ENCODE data around the gene TTLL7. TPM values are rescaled to one million over a fixed set of nuclear protein-coding genes. Genes with fewer than 3 reads are reported as not detected.
A peak's percentile ranks its signal among the peaks of the same experiment; 100 is the strongest.

The TTLL7 gene
- total RNA-seq, 4 donors from 2014 or later: 8.4 to 21.6 (median 12.0) TPM

DNA sequence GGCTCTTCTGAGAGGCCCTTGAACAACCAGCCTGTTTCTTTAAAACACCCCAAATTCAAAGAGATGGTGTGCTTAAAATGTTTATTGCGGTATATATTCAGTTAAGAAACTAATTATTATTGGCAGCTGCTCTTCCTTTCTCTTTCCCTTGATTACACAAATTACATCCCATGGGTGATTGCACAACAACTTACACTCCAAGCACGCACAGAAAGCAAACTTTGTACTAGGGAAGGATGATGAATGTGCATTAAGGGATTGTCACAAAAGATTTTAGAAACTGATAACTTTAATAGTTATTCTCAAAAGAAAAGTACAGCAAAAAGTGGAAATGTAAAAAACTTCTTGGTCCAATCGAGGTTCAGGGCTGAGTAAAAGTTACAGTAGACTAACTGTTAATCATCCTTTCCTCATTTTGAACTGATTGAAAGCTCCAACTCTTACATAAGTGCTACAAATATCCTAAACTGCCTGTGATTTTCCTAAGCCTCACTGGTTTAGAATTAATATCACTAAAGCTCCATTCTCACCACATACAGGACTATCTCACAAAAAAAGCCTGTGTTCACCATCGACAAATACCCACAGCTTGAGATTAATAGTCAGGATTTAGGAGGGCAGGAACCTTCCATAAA lies 153.4 kb downstream of the TTLL7 start:
- Histone ChIP-seq H3K4me3 (no peak overlapping the region), H3K36me3 (no peaks in the 10 kb centered on the region), H3K9me3 (no peaks in the 10 kb centered on the region), H3K4me1 (peaks cover 0 to 5% (median 0%) of the 10 kb centered on the region in 4 donors), H3K27me3 (no peaks in the 10 kb centered on the region), H3K27ac (no peak overlapping the region)
- TF ChIP-seq, protein P1, sequence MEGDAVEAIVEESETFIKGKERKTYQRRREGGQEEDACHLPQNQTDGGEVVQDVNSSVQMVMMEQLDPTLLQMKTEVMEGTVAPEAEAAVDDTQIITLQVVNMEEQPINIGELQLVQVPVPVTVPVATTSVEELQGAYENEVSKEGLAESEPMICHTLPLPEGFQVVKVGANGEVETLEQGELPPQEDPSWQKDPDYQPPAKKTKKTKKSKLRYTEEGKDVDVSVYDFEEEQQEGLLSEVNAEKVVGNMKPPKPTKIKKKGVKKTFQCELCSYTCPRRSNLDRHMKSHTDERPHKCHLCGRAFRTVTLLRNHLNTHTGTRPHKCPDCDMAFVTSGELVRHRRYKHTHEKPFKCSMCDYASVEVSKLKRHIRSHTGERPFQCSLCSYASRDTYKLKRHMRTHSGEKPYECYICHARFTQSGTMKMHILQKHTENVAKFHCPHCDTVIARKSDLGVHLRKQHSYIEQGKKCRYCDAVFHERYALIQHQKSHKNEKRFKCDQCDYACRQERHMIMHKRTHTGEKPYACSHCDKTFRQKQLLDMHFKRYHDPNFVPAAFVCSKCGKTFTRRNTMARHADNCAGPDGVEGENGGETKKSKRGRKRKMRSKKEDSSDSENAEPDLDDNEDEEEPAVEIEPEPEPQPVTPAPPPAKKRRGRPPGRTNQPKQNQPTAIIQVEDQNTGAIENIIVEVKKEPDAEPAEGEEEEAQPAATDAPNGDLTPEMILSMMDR (IDR thresholded peaks at IDR 0.05): no peak
- peak in 1 of 2 donors; percentile 67 for TF ChIP-seq EP300 (IDR thresholded peaks at IDR 0.05)
- WGBS, 2 donors: 46 to 56% methylated on average over 4 of the region's 4 CpGs
- DNase-seq (ENCODE audit: low spot score in 2 of 2): peak in 1 of 2 donors; percentile 52

DNA sequence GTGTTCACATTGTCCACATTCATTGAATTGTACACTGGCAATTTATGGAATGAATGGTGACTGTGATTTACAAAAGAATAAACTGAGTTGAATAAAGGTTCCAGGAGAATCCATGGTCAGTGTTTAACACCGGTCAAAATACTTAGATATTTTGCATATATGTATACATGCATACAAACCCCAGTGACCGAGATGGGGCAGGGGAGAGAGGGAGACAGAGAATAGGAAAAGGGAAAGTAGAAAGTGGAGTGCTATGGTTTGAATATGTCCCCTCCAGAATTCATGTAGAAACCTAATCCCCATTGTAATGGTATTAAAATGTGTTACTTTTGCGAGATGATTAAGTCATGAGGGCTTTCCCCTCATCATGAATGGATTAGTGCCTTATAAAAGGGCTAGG lies 154.4 kb downstream of the TTLL7 start:
- Histone ChIP-seq H3K4me1 (peaks cover 0 to 5% (median 0%) of the 10 kb centered on the region in 4 donors), H3K4me3 (no peak overlapping the region), H3K27me3 (no peaks in the 10 kb centered on the region), H3K36me3 (no peaks in the 10 kb centered on the region), H3K27ac (no peak overlapping the region), H3K9me3 (no peaks in the 10 kb centered on the region)
- DNase-seq (ENCODE audit: low spot score in 2 of 2): no peak
- TF ChIP-seq EP300 (IDR thresholded peaks at IDR 0.05): no peak
- no peak for TF ChIP-seq POLR2A (IDR thresholded peaks at IDR 0.05)
- TF ChIP-seq, protein P1 (IDR thresholded peaks at IDR 0.05): no peak
- 90% methylated on average over 3 of the region's 3 CpGs for WGBS, 2 donors

GRCh38 chr1:83839566-83840173 lies 159.3 kb downstream of the TTLL7 start:
- Histone ChIP-seq H3K4me3 (no peak overlapping the region), H3K9me3 (no peaks in the 10 kb centered on the region), H3K27ac (no peak overlapping the region), H3K4me1 (no peaks in the 10 kb centered on the region), H3K36me3 (no peaks in the 10 kb centered on the region), H3K27me3 (no peaks in the 10 kb centered on the region)
- 89 to 94% methylated on average over 3 of the region's 3 CpGs for WGBS, 2 donors
- no peak for DNase-seq (ENCODE audit: low spot score in 2 of 2)
- TF ChIP-seq EP300 (IDR thresholded peaks at IDR 0.05) (no peak), POLR2A (IDR thresholded peaks at IDR 0.05) (no peak)
- TF ChIP-seq, protein P1 (IDR thresholded peaks at IDR 0.05): no peak

GRCh38 chr1:83838573-83838972 lies 160.4 kb downstream of the TTLL7 start:
- H3K27ac ChIP-seq: no peak overlapping the region
- H3K27me3 ChIP-seq: no peaks in the 10 kb centered on the region
- WGBS, 2 donors: 73 to 94% methylated on average over 5 of the region's 5 CpGs
- no peaks in the 10 kb centered on the region for H3K36me3 ChIP-seq
- H3K4me3 ChIP-seq: no peak overlapping the region
- H3K4me1 ChIP-seq: no peaks in the 10 kb centered on the region
- DNase-seq (ENCODE audit: low spot score in 2 of 2): no peak
- no peaks in the 10 kb centered on the region for H3K9me3 ChIP-seq
- TF ChIP-seq EP300 (IDR thresholded peaks at IDR 0.05) (no peak), POLR2A (IDR thresholded peaks at IDR 0.05) (no peak)
- TF ChIP-seq, protein P1 (IDR thresholded peaks at IDR 0.05): no peak

GRCh38 chr1:83836543-83836942 lies 162.4 kb downstream of the TTLL7 start:
- no peaks in the 10 kb centered on the region for H3K9me3 ChIP-seq
- H3K4me1 ChIP-seq: no peaks in the 10 kb centered on the region
- H3K27ac ChIP-seq: no peak overlapping the region
- no peaks in the 10 kb centered on the region for H3K36me3 ChIP-seq
- no peak overlapping the region for H3K4me3 ChIP-seq
- 83 to 93% methylated on average over 2 of the region's 2 CpGs for WGBS, 2 donors
- H3K27me3 ChIP-seq: no peaks in the 10 kb centered on the region
- DNase-seq (ENCODE audit: low spot score in 2 of 2): no peak
- TF ChIP-seq POLR2A (IDR thresholded peaks at IDR 0.05): no peak
- no peak for TF ChIP-seq EP300 (IDR thresholded peaks at IDR 0.05)
- TF ChIP-seq, protein P1 (IDR thresholded peaks at IDR 0.05): no peak

Measured in tibial nerve (tissue), 4 donors.